Bronchial epithelial cell (primary cell): ENCODE results near the gene VDR. TPM values are rescaled to one million over a fixed set of nuclear protein-coding genes. Genes with fewer than 3 reads are reported as not detected.

Source experiments
- DNase-seq: peaks from one replicate; pipeline ENCODE4 v3.0.0-alpha.2; 2010; ENCODE audit warnings: low read depth
- FAIRE-seq: peaks from 2 replicates; lab custom pipeline; 2011; peaks lifted over from hg19 to GRCh38; lab: Jason Lieb, UNC
- H3K27me3 ChIP-seq: 2 replicates; pipeline ENCODE4 v1.5.1; 2011; ENCODE audit warnings: low read length; ENCODE audit not compliant: control insufficient read depth, insufficient read depth
- H3K36me3 ChIP-seq: 2 replicates; pipeline ENCODE4 v1.5.1; 2011; ENCODE audit warnings: low read length; ENCODE audit not compliant: control insufficient read depth, insufficient read depth
- H3K4me3 ChIP-seq: 2 replicates; pipeline ENCODE4 v1.5.1; 2011; ENCODE audit warnings: mild to moderate bottlenecking, low read depth, low read length, control low read depth
- CTCF ChIP-seq: IDR thresholded peaks from 2 replicates; pipeline ENCODE4 v1.5.1; 2011; ENCODE audit warnings: mild to moderate bottlenecking, moderate library complexity, low read length, control low read depth, inconsistent platforms; ENCODE audit not compliant: insufficient read depth, severe bottlenecking
- total RNA-seq: library from RNA; depleted of rRNA; stranded (reverse); fragments of >200 nt; gene quantifications from 2 replicates; pipeline ENCODE4 v1.2.1, GENCODE V29; 2014

The VDR gene
- total RNA-seq, 1 donor from 2014 or later: 3.4 TPM

GRCh38 chr12:47864646-47865235 lies 40.1 kb downstream of the VDR start:
- H3K4me3 ChIP-seq: no peak overlapping the region
- FAIRE-seq: no peak
- no peaks in the 10 kb centered on the region for H3K27me3 ChIP-seq
- H3K36me3 ChIP-seq: peaks cover 5% of the 10 kb centered on the region
- DNase-seq: no peak
- TF ChIP-seq CTCF: no peak

- FAIRE-seq: no peak
- H3K36me3 ChIP-seq: peaks cover 5% of the 10 kb centered on the region
Measured at GRCh38 chr12:47863985-47864384, 40.8 kb downstream of the VDR start.

DNA sequence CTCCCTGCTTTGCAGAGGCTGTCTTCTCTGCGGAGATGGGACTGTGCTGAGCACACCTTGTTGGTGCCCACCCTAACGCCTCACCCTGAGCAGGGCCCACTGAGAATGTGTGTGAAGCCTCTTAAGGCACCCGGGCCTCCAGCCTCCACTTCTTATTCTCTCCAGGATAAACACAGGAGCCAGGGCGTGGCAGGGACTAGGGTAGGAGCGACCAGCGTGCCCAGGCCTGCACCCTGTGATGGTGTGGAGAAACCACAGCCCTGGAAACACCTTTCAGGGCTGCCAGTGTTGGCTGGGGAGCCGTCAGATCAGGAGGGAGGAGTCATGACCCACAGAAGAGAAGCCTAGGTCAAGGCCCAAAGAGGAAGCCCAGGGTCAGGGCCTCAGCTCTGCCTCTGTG lies 41.3 kb downstream of the VDR start:
- H3K36me3 ChIP-seq: peaks cover 3% of the 10 kb centered on the region
- FAIRE-seq: no peak

More at GRCh38 chr12:47863985-47864384, 40.8 kb downstream of the VDR start:
- no peak for TF ChIP-seq CTCF
- no peaks in the 10 kb centered on the region for H3K27me3 ChIP-seq
- DNase-seq: peak; percentile 66
- H3K4me3 ChIP-seq: no peak overlapping the region

DNA sequence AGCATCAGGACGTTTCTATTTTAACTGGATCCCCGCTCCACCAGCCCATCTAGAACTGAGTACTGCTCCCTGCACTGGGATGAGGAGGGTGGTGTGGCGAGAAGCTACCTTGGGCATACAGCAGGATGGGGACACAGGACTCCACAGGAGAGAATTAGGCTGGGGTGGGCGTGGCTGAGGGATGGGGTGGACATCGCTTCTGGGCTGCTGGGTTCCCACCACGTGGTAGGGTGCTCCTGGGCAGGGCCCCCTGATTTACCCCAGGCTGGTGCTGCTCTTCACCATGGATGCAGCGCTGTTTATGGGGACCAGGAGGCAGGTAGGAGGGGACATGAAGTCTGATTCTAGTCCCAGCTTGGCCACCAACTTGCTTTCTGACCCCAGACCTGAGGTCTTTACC lies 41.9 kb downstream of the VDR start:
- no peaks in the 10 kb centered on the region for H3K27me3 ChIP-seq
- DNase-seq: no peak
- no peak for TF ChIP-seq CTCF
- H3K36me3 ChIP-seq: peaks cover 3% of the 10 kb centered on the region
- FAIRE-seq: no peak
- H3K4me3 ChIP-seq: no peak overlapping the region

More for the DNA sequence above, 41.3 kb downstream of the VDR start:
- no peak for TF ChIP-seq CTCF
- H3K27me3 ChIP-seq: no peaks in the 10 kb centered on the region
- peak; percentile 93 for DNase-seq
- H3K4me3 ChIP-seq: no peak overlapping the region

- no peak overlapping the region for H3K4me3 ChIP-seq
Measured at GRCh38 chr12:47862167-47862750, 42.5 kb downstream of the VDR start.

More at GRCh38 chr12:47862167-47862750, 42.5 kb downstream of the VDR start:
- FAIRE-seq (no peak), DNase-seq (no peak)
- no peak for TF ChIP-seq CTCF
- Histone ChIP-seq H3K27me3 (no peaks in the 10 kb centered on the region), H3K36me3 (peaks cover 5% of the 10 kb centered on the region)
